SK-N-MC (cell line): Measurements from ENCODE around the gene PARD3.

Experiments used
- EZH2 ChIP-seq: fragments of 200-600 bp; sonication (generic); IDR thresholded peaks from one replicate; pipeline ENCODE4 v1.6.1; 2017; ENCODE audit warnings: antibody characterized with exemption
- POLR2AphosphoS5 ChIP-seq: IDR thresholded peaks from 2 replicates; pipeline ENCODE4 v1.6.1; 2012; ENCODE audit warnings: mild to moderate bottlenecking, low read depth, low read length, borderline replicate concordance

DNA sequence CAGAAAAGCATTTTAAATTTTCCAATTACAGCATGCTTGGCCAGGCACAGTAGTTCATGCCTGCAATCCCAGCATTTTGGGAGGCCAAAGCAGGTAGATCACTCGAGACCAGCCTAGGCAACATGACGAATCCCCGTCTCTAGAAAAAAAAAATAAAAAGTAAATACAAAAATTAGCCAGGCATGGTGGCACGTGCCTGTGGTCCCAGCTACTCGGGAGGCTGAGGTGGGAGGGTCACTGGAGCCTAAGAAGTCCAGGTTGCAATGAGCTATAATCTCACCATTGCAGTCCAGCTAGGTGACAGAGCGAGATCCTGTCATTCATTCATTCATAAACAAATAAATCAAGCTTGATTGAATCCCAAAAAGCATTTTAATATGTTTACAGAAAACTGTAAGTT, 234.9 kb downstream of the PARD3 start:
- TF ChIP-seq EZH2 = no peak
- TF ChIP-seq POLR2AphosphoS5 = no peak
